ENCODE results near the gene LMAN2.

- TF ChIP-seq ZNF514 (tag by site-specific recombination; IDR thresholded peaks at IDR 0.05), result no peak
- TF ChIP-seq CTCF (tag by site-specific recombination; IDR thresholded peaks at IDR 0.05), result no peak
- TF ChIP-seq, protein P1, sequence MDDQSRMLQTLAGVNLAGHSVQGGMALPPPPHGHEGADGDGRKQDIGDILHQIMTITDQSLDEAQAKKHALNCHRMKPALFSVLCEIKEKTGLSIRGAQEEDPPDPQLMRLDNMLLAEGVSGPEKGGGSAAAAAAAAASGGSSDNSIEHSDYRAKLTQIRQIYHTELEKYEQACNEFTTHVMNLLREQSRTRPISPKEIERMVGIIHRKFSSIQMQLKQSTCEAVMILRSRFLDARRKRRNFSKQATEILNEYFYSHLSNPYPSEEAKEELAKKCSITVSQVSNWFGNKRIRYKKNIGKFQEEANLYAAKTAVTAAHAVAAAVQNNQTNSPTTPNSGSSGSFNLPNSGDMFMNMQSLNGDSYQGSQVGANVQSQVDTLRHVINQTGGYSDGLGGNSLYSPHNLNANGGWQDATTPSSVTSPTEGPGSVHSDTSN (CRISPR knock-in tag; IDR thresholded peaks at IDR 0.05), result no peak
- TF ChIP-seq ZXDB (tag by site-specific recombination; IDR thresholded peaks at IDR 0.05), result no peak
- TF ChIP-seq ZSCAN30 (tag by site-specific recombination; IDR thresholded peaks at IDR 0.05), result no peak
- TF ChIP-seq, protein P2, sequence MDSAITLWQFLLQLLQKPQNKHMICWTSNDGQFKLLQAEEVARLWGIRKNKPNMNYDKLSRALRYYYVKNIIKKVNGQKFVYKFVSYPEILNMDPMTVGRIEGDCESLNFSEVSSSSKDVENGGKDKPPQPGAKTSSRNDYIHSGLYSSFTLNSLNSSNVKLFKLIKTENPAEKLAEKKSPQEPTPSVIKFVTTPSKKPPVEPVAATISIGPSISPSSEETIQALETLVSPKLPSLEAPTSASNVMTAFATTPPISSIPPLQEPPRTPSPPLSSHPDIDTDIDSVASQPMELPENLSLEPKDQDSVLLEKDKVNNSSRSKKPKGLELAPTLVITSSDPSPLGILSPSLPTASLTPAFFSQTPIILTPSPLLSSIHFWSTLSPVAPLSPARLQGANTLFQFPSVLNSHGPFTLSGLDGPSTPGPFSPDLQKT (IDR thresholded peaks at IDR 0.05; ENCODE audit: borderline replicate concordance, low read depth, low read length), result no peak
- TF ChIP-seq ZFP3 (tag by site-specific recombination; IDR thresholded peaks at IDR 0.05; ENCODE audit: low read depth), result no peak
- TF ChIP-seq, protein P3, sequence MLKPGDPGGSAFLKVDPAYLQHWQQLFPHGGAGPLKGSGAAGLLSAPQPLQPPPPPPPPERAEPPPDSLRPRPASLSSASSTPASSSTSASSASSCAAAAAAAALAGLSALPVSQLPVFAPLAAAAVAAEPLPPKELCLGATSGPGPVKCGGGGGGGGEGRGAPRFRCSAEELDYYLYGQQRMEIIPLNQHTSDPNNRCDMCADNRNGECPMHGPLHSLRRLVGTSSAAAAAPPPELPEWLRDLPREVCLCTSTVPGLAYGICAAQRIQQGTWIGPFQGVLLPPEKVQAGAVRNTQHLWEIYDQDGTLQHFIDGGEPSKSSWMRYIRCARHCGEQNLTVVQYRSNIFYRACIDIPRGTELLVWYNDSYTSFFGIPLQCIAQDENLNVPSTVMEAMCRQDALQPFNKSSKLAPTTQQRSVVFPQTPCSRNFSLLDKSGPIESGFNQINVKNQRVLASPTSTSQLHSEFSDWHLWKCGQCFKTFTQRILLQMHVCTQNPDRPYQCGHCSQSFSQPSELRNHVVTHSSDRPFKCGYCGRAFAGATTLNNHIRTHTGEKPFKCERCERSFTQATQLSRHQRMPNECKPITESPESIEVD (tag by site-specific recombination; IDR thresholded peaks at IDR 0.05), result no peak
- TF ChIP-seq ZNF654 (tag by site-specific recombination; IDR thresholded peaks at IDR 0.05; ENCODE audit: low read depth), result no peak
Observed at GRCh38 chr5:177396807-177397206, 45.3 kb upstream of the LMAN2 start.
